Endothelial cell of umbilical vein (primary cell): Measurements from ENCODE around the gene SLC39A9.

Experiments used
- EZH2 ChIP-seq: IDR thresholded peaks from 2 replicates; pipeline ENCODE4 v1.6.1; 2012; ENCODE audit warnings: borderline replicate concordance, low read depth, mild to moderate bottlenecking, moderate library complexity, low read length, inconsistent platforms; ENCODE audit not compliant: severe bottlenecking
- TF ChIP-seq, protein P1 (sequence below), 2 donors: IDR thresholded peaks; 1 replicate in 1 of 2; 2 replicates in 1 of 2; pipeline ENCODE4 v1.5.1; 2011; ENCODE audit warnings: low read length in 2 of 2, mild to moderate bottlenecking in 2 of 2, moderate library complexity in 2 of 2, control low read depth in 1 of 2, inconsistent platforms in 1 of 2, low read depth in 1 of 2; ENCODE audit not compliant: insufficient read depth in 1 of 2; ENCODE audit errors: extremely low read depth in 1 of 2

DNA sequence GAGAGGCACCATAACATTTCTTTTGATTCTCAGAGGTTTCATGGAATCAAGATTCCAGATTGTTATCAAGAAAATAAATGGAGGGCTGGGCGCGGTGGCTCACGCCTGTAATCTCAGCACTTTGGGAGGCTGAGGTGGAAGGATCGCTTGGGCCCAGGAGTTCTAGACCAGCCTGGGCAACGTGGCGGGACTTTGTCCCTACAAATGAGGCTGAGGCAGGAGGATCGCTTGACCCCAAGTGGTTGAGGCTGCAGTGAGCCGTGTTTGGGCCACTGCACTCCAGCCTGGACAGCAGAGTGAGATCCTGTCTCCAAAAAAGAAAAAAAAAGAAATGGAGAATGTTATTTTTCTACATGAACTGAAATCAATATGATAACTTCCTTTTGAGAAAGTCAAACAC is 1.3 kb downstream of the SLC39A9 start:
- TF ChIP-seq EZH2 = no peak
- TF ChIP-seq, protein P1, sequence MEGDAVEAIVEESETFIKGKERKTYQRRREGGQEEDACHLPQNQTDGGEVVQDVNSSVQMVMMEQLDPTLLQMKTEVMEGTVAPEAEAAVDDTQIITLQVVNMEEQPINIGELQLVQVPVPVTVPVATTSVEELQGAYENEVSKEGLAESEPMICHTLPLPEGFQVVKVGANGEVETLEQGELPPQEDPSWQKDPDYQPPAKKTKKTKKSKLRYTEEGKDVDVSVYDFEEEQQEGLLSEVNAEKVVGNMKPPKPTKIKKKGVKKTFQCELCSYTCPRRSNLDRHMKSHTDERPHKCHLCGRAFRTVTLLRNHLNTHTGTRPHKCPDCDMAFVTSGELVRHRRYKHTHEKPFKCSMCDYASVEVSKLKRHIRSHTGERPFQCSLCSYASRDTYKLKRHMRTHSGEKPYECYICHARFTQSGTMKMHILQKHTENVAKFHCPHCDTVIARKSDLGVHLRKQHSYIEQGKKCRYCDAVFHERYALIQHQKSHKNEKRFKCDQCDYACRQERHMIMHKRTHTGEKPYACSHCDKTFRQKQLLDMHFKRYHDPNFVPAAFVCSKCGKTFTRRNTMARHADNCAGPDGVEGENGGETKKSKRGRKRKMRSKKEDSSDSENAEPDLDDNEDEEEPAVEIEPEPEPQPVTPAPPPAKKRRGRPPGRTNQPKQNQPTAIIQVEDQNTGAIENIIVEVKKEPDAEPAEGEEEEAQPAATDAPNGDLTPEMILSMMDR (IDR thresholded peaks at IDR 0.05; ENCODE audit: extremely low read depth in 1 of 2, insufficient read depth in 1 of 2, low read depth in 1 of 2, low read length in 2 of 2) = no peak
